Activated CD8-positive, alpha-beta memory T cell treated with anti-CD3 and anti-CD28 coated beads, Interleukin-2, amount 50 U/mL, for 24 hours (primary cell): ENCODE results near the gene MACROD2.
"Not testable (repeated sequence)": the region's sequence is repeated elsewhere in the genome, so short reads cannot be mapped to it uniquely, and the experiment has no call there.

Experiments
- DNase-seq: peaks from one replicate; pipeline ENCODE4 v3.0.0-alpha.2; 2020; ENCODE audit errors: extremely low read depth

Gene MACROD2

GRCh38 chr20:15100506-15101160, 1105.3 kb downstream of the MACROD2 start:
- no peak for DNase-seq

GRCh38 chr20:15107931-15108330, 1112.6 kb downstream of the MACROD2 start:
- DNase-seq = no peak

- no peak for DNase-seq
These were observed 1114.2 kb downstream of the MACROD2 start for GRCh38 chr20:15109494-15109893.

GRCh38 chr20:15111654-15112053, 1116.3 kb downstream of the MACROD2 start:
- DNase-seq = no peak

GRCh38 chr20:15113144-15113773, 1117.9 kb downstream of the MACROD2 start:
- no peak for DNase-seq

- DNase-seq = no peak
These were observed 1124.7 kb downstream of the MACROD2 start for GRCh38 chr20:15119852-15120487.

- no peak for DNase-seq
These were observed 1127.3 kb downstream of the MACROD2 start for GRCh38 chr20:15122613-15123012.

GRCh38 chr20:15131176-15131575, 1135.9 kb downstream of the MACROD2 start:
- no peak for DNase-seq

- DNase-seq = no peak
These were observed 1143.3 kb downstream of the MACROD2 start for GRCh38 chr20:15138548-15139126.

- DNase-seq = no peak
These were observed 1144.2 kb downstream of the MACROD2 start for GRCh38 chr20:15139522-15139921.

GRCh38 chr20:15140286-15140685, 1145.0 kb downstream of the MACROD2 start:
- no peak for DNase-seq

- DNase-seq = not testable (repeated sequence)
These were observed 1145.6 kb downstream of the MACROD2 start for GRCh38 chr20:15140940-15141339.

- no peak for DNase-seq
These were observed 1146.5 kb downstream of the MACROD2 start for GRCh38 chr20:15141861-15142260.

GRCh38 chr20:15143478-15143877, 1148.2 kb downstream of the MACROD2 start:
- DNase-seq = no peak

GRCh38 chr20:15144916-15145315, 1149.6 kb downstream of the MACROD2 start:
- DNase-seq = no peak

GRCh38 chr20:15146948-15147347, 1151.6 kb downstream of the MACROD2 start:
- DNase-seq = no peak

GRCh38 chr20:15154070-15154469, 1158.8 kb downstream of the MACROD2 start:
- no peak for DNase-seq

- DNase-seq = no peak
These were observed 1160.6 kb downstream of the MACROD2 start for GRCh38 chr20:15155848-15156401.

- no peak for DNase-seq
These were observed 1163.2 kb downstream of the MACROD2 start for GRCh38 chr20:15158533-15158932.

GRCh38 chr20:15162079-15162647, 1166.8 kb downstream of the MACROD2 start:
- no peak for DNase-seq

- no peak for DNase-seq
These were observed 1168.3 kb downstream of the MACROD2 start for GRCh38 chr20:15163632-15164031.

GRCh38 chr20:15164726-15165125, 1169.4 kb downstream of the MACROD2 start:
- no peak for DNase-seq
